ENCODE measurements around the gene MRPS35. TPM values are rescaled to one million over a fixed set of nuclear protein-coding genes. Genes with fewer than 3 reads are reported as not detected.

Gene MRPS35
- total RNA-seq, 1 experiment from 2014 or later, result 64.6 TPM

- no peak for DNase-seq (ENCODE audit: low read depth)
Observed at GRCh38 chr12:27772328-27773049, 61.9 kb downstream of the MRPS35 start.

GRCh38 chr12:27777141-27777540, 66.5 kb downstream of the MRPS35 start:
- no peak for DNase-seq (ENCODE audit: low read depth)

GRCh38 chr12:27778206-27778605, 67.6 kb downstream of the MRPS35 start:
- no peak for DNase-seq (ENCODE audit: low read depth)

- peak; percentile 30 for DNase-seq (ENCODE audit: low read depth)
Observed at GRCh38 chr12:27779416-27779919, 68.8 kb downstream of the MRPS35 start.

- DNase-seq (ENCODE audit: low read depth), result peak; percentile 72
Observed at GRCh38 chr12:27779920-27780611, 69.4 kb downstream of the MRPS35 start, which contains the start of the genes KLHL42 and MANSC4. KLHL42 (plus strand) TSS chr12:27780233; CDS start chr12:27780331, 98 bp downstream. MANSC4 (minus strand) TSS chr12:27780236; CDS start chr12:27771276, 8,960 bp downstream.

GRCh38 chr12:27780612-27781408, 70.2 kb downstream of the MRPS35 start:
- DNase-seq (ENCODE audit: low read depth), result peak; percentile 49

- no peak for DNase-seq (ENCODE audit: low read depth)
Observed at GRCh38 chr12:27781680-27782079, 71.0 kb downstream of the MRPS35 start.

- no peak for DNase-seq (ENCODE audit: low read depth)
Observed at GRCh38 chr12:27782481-27782880, 71.8 kb downstream of the MRPS35 start.

- DNase-seq (ENCODE audit: low read depth), result peak; percentile 15
Observed at GRCh38 chr12:27785882-27786570, 75.4 kb downstream of the MRPS35 start.

GRCh38 chr12:27787559-27787958, 76.9 kb downstream of the MRPS35 start:
- no peak for DNase-seq (ENCODE audit: low read depth)

- DNase-seq (ENCODE audit: low read depth), result no peak
Observed at GRCh38 chr12:27790179-27790578, 79.5 kb downstream of the MRPS35 start.

- no peak for DNase-seq (ENCODE audit: low read depth)
Observed at GRCh38 chr12:27794818-27795584, 84.4 kb downstream of the MRPS35 start.

- no peak for DNase-seq (ENCODE audit: low read depth)
Observed at GRCh38 chr12:27796128-27796527, 85.5 kb downstream of the MRPS35 start.

- no peak for DNase-seq (ENCODE audit: low read depth)
Observed at GRCh38 chr12:27797301-27798025, 86.8 kb downstream of the MRPS35 start.

- DNase-seq (ENCODE audit: low read depth), result no peak
Observed at GRCh38 chr12:27800819-27801218, 90.2 kb downstream of the MRPS35 start.

- no peak for DNase-seq (ENCODE audit: low read depth)
Observed at GRCh38 chr12:27801630-27802029, 91.0 kb downstream of the MRPS35 start.

- DNase-seq (ENCODE audit: low read depth), result no peak
Observed at GRCh38 chr12:27802511-27802910, 91.9 kb downstream of the MRPS35 start.

- DNase-seq (ENCODE audit: low read depth), result no peak
Observed at GRCh38 chr12:27802936-27803335, 92.3 kb downstream of the MRPS35 start.

GRCh38 chr12:27805238-27805637, 94.6 kb downstream of the MRPS35 start:
- DNase-seq (ENCODE audit: low read depth), result no peak

All from LHCN-M2 (cell line).